Measurements from ENCODE around the gene LIPE. TPM values are rescaled to one million over a fixed set of nuclear protein-coding genes. Genes with fewer than 3 reads are reported as not detected.

LIPE gene
- total RNA-seq, 1 donor from 2014 or later: 29.1 TPM

GRCh38 chr19:42403586-42403985, 23.6 kb downstream of the LIPE start:
- TF ChIP-seq CTCF (conservative IDR thresholded peaks at IDR 0.05): no peak
- H3K4me1 Mint-ChIP-seq: peaks cover 33% of the 10 kb centered on the region
- H3K9me3 Mint-ChIP-seq: no peaks in the 10 kb centered on the region
- no peak overlapping the region for H3K27ac Mint-ChIP-seq (ENCODE audit: unreplicated experiment)
- H3K36me3 Mint-ChIP-seq (ENCODE audit: low read depth): peaks cover 4% of the 10 kb centered on the region
- no peak for DNase-seq (ENCODE audit: low read depth, low spot score)
- peaks cover 3% of the 10 kb centered on the region for H3K27me3 Mint-ChIP-seq (ENCODE audit: low read depth)
- H3K4me3 Mint-ChIP-seq: peak overlapping the region; percentile 61

- no peak for TF ChIP-seq CTCF (conservative IDR thresholded peaks at IDR 0.05)
- peak overlapping the region; percentile 92 for H3K4me3 Mint-ChIP-seq
- no peaks in the 10 kb centered on the region for H3K9me3 Mint-ChIP-seq
- no peak for DNase-seq (ENCODE audit: low read depth, low spot score)
- H3K27ac Mint-ChIP-seq (ENCODE audit: unreplicated experiment): peak overlapping the region; percentile 67
- peaks cover 3% of the 10 kb centered on the region for H3K27me3 Mint-ChIP-seq (ENCODE audit: low read depth)
- H3K4me1 Mint-ChIP-seq: peaks cover 33% of the 10 kb centered on the region
- no peaks in the 10 kb centered on the region for H3K36me3 Mint-ChIP-seq (ENCODE audit: low read depth)
Measured at GRCh38 chr19:42402376-42403116, 24.6 kb downstream of the LIPE start.

GRCh38 chr19:42401365-42402303, 25.6 kb downstream of the LIPE start:
- peak; percentile 96 for TF ChIP-seq CTCF (conservative IDR thresholded peaks at IDR 0.05)
- Mint-ChIP-seq H3K9me3 (no peaks in the 10 kb centered on the region), H3K36me3 (ENCODE audit: low read depth) (no peaks in the 10 kb centered on the region), H3K4me3 (peak overlapping the region; percentile 92), H3K4me1 (peaks cover 42% of the 10 kb centered on the region), H3K27me3 (ENCODE audit: low read depth) (peaks cover 7% of the 10 kb centered on the region), H3K27ac (ENCODE audit: unreplicated experiment) (peak overlapping the region; percentile 94)
- peak; percentile 94 for DNase-seq (ENCODE audit: low read depth, low spot score)

GRCh38 chr19:42400404-42400803, 26.8 kb downstream of the LIPE start:
- DNase-seq (ENCODE audit: low read depth, low spot score): no peak
- peaks cover 50% of the 10 kb centered on the region for H3K4me1 Mint-ChIP-seq
- TF ChIP-seq CTCF (conservative IDR thresholded peaks at IDR 0.05): no peak
- H3K27me3 Mint-ChIP-seq (ENCODE audit: low read depth): peaks cover 7% of the 10 kb centered on the region
- H3K27ac Mint-ChIP-seq (ENCODE audit: unreplicated experiment): no peak overlapping the region
- H3K36me3 Mint-ChIP-seq (ENCODE audit: low read depth): no peaks in the 10 kb centered on the region
- H3K9me3 Mint-ChIP-seq: no peaks in the 10 kb centered on the region
- H3K4me3 Mint-ChIP-seq: peak overlapping the region; percentile 92

- H3K36me3 Mint-ChIP-seq (ENCODE audit: low read depth): no peaks in the 10 kb centered on the region
- peak overlapping the region; percentile 96 for H3K27ac Mint-ChIP-seq (ENCODE audit: unreplicated experiment)
- peak overlapping the region; percentile 95 for H3K4me3 Mint-ChIP-seq
- peaks cover 17% of the 10 kb centered on the region for H3K27me3 Mint-ChIP-seq (ENCODE audit: low read depth)
- no peak for DNase-seq (ENCODE audit: low read depth, low spot score)
- peaks cover 52% of the 10 kb centered on the region for H3K4me1 Mint-ChIP-seq
- no peaks in the 10 kb centered on the region for H3K9me3 Mint-ChIP-seq
- no peak for TF ChIP-seq CTCF (conservative IDR thresholded peaks at IDR 0.05)
Measured at GRCh38 chr19:42397263-42398166, 29.7 kb downstream of the LIPE start.
